Measurements from ENCODE around the gene DTNB. TPM values are rescaled to one million over a fixed set of nuclear protein-coding genes. Genes with fewer than 3 reads are reported as not detected.

The DTNB gene
- total and polyA plus RNA-seq, 10 of the 15 experiments (the other 5 are each of a cell fraction or from before 2014, with no cell fraction given): 4.5 to 30.6 (median 11.9) TPM

- DNase-seq (ENCODE audit: low read depth, low spot score): no peak
- Histone ChIP-seq H3K27me3 (replicated peaks in 1 of 2; ENCODE audit: control insufficient read depth in 2 of 2, insufficient read depth in 2 of 2, low read length in 1 of 2) (no peaks in the 10 kb centered on the region), H3K36me3 (ENCODE audit: control insufficient read depth in 2 of 2, insufficient read depth in 2 of 2, low read length in 1 of 2) (no peaks in the 10 kb centered on the region), H2AFZ (ENCODE audit: control insufficient read depth, low read depth, low read length) (no peak overlapping the region), H3K79me2 (ENCODE audit: control insufficient read depth, insufficient read depth, low read length) (no peaks in the 10 kb centered on the region), H3K4me1 (ENCODE audit: control insufficient read depth, insufficient read depth, low read length) (peaks cover 32% of the 10 kb centered on the region), H3K4me2 (ENCODE audit: control insufficient read depth, insufficient read depth) (no peak overlapping the region), H3K9me3 (replicated peaks; ENCODE audit: control insufficient read depth, insufficient read depth, low read length) (no peaks in the 10 kb centered on the region; the same call in 2 of the 3 replicates), H3K4me3 (no peak overlapping the region), H4K20me1 (ENCODE audit: control insufficient read depth, insufficient read depth) (no peaks in the 10 kb centered on the region), H3K9ac (ENCODE audit: control insufficient read depth, insufficient read depth, low read length) (no peak overlapping the region), H3K27ac (ENCODE audit: control insufficient read depth, insufficient read depth) (no peak overlapping the region)
- BruUV-seq (replicated peaks): no TSS peak
- FAIRE-seq: no peak
- 88% methylated on average over 5 of the region's 5 CpGs for WGBS (ENCODE audit: insufficient coverage, insufficient replicate concordance, low lambda C conversion rate, missing lambda C conversion rate)
- intact Hi-C loops (cut with micrococcal nuclease; ENCODE audit: unreplicated experiment) (no loop called here), in situ Hi-C loops (cut with MboI) (no loop called here)
- TF ChIP-seq, protein P1, sequence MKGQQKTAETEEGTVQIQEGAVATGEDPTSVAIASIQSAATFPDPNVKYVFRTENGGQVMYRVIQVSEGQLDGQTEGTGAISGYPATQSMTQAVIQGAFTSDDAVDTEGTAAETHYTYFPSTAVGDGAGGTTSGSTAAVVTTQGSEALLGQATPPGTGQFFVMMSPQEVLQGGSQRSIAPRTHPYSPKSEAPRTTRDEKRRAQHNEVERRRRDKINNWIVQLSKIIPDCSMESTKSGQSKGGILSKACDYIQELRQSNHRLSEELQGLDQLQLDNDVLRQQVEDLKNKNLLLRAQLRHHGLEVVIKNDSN (IDR thresholded peaks at IDR 0.05; ENCODE audit: borderline replicate concordance, extremely low read length, insufficient read depth, low read depth, low read length): no peak
- ATAC-seq: no peak
- POLR2A ChIA-PET: interaction anchor here (1.2 to 8.6 kb wide), 2 partner anchors 8 to 44 kb away, joined by 4 to 73 read pairs; no protein-coding TSS in a partner anchor
- CTCF ChIA-PET: interaction anchor here (2.7 to 8.5 kb wide), 3 partner anchors 10 to 97 kb away, joined by 26 to 126 read pairs (median 38); no protein-coding TSS in a partner anchor
- SMC1A ChIA-PET (ENCODE audit: uncharacterized antibody, unreplicated experiment): interaction anchor here (1.2 to 13.4 kb wide), 7 partner anchors 10 to 192 kb away, joined by 4 to 92 read pairs (median 23); no protein-coding TSS in a partner anchor
- RAD21 ChIA-PET (ENCODE audit: unreplicated experiment): interaction anchor here (1.3 to 6.8 kb wide), 6 partner anchors 9 to 209 kb away, joined by 3 to 78 read pairs (median 9); no protein-coding TSS in a partner anchor
Measured at GRCh38 chr2:25374827-25375226, 298.6 kb downstream of the DTNB start.

DNA sequence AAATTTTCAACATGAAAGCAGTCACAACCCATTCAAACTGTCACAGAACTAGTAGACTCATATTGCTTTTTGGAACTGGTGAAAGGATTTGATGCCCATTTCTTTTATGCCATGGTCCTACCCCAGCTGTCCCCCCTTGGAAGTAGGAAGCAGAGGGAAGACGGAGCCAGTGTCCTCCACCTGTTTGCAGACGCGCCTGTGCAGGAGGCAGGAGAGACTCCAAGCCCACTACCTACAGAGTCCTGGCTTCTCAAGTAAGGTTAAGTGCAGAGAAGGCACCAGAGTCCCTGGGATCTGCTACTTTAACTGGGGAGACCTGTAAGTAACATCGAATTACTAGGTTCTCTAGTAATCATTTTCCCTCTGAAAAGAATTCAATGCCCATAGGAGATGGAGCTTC, 299.0 kb downstream of the DTNB start:
- H3K4me3 ChIP-seq: no peak overlapping the region
- peaks cover 28% of the 10 kb centered on the region for H3K4me1 ChIP-seq (ENCODE audit: control insufficient read depth, insufficient read depth, low read length)
- no peaks in the 10 kb centered on the region; the same call in 2 of the 3 replicates for H3K9me3 ChIP-seq (replicated peaks; ENCODE audit: control insufficient read depth, insufficient read depth, low read length)
- FAIRE-seq (no peak), ATAC-seq (no peak), DNase-seq (ENCODE audit: low read depth, low spot score) (no peak)
- H3K27ac ChIP-seq (ENCODE audit: control insufficient read depth, insufficient read depth): no peak overlapping the region
- intact Hi-C loops (cut with micrococcal nuclease; ENCODE audit: unreplicated experiment): no loop called here
- ChIA-PET POLR2A (no interaction called here), CTCF (interaction anchor here (8.5 kb wide), 1 partner anchor 10 kb away, joined by 126 read pairs; no protein-coding TSS in a partner anchor), SMC1A (ENCODE audit: uncharacterized antibody, unreplicated experiment) (interaction anchor here (1.2 to 13.4 kb wide), 5 partner anchors 9 to 44 kb away, joined by 4 to 92 read pairs (median 23); no protein-coding TSS in a partner anchor), RAD21 (ENCODE audit: unreplicated experiment) (interaction anchor here (0.5 kb wide), 1 partner anchor 45 kb away, joined by 4 read pairs; no protein-coding TSS in a partner anchor)
- BruUV-seq (replicated peaks): no TSS peak
- H3K27me3 ChIP-seq (replicated peaks in 1 of 2; ENCODE audit: control insufficient read depth in 2 of 2, insufficient read depth in 2 of 2, low read length in 1 of 2): no peaks in the 10 kb centered on the region
- no peak overlapping the region for H3K4me2 ChIP-seq (ENCODE audit: control insufficient read depth, insufficient read depth)
- H3K9ac ChIP-seq (ENCODE audit: control insufficient read depth, insufficient read depth, low read length): no peak overlapping the region
- no peak overlapping the region for H2AFZ ChIP-seq (ENCODE audit: control insufficient read depth, low read depth, low read length)
- H3K36me3 ChIP-seq (ENCODE audit: control insufficient read depth in 2 of 2, insufficient read depth in 2 of 2, low read length in 1 of 2): no peaks in the 10 kb centered on the region
- in situ Hi-C loops (cut with MboI): no loop called here
- H3K79me2 ChIP-seq (ENCODE audit: control insufficient read depth, insufficient read depth, low read length): no peaks in the 10 kb centered on the region
- H4K20me1 ChIP-seq (ENCODE audit: control insufficient read depth, insufficient read depth): no peaks in the 10 kb centered on the region
- 81% methylated on average over 4 of the region's 4 CpGs for WGBS (ENCODE audit: insufficient coverage, insufficient replicate concordance, low lambda C conversion rate, missing lambda C conversion rate)
- TF ChIP-seq SRF (IDR thresholded peaks at IDR 0.05; ENCODE audit: low read depth in 2 of 2, low read length in 2 of 2) (no peak), ZZZ3 (IDR thresholded peaks at IDR 0.05; ENCODE audit: control insufficient read depth, insufficient read length, low read depth) (no peak), IKZF2 (IDR thresholded peaks at IDR 0.05) (no peak), RBBP5 (conservative IDR thresholded peaks at IDR 0.05) (no peak), NFXL1 (IDR thresholded peaks at IDR 0.05; ENCODE audit: borderline replicate concordance) (no peak)
- TF ChIP-seq, protein P2, sequence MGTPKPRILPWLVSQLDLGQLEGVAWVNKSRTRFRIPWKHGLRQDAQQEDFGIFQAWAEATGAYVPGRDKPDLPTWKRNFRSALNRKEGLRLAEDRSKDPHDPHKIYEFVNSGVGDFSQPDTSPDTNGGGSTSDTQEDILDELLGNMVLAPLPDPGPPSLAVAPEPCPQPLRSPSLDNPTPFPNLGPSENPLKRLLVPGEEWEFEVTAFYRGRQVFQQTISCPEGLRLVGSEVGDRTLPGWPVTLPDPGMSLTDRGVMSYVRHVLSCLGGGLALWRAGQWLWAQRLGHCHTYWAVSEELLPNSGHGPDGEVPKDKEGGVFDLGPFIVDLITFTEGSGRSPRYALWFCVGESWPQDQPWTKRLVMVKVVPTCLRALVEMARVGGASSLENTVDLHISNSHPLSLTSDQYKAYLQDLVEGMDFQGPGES (IDR thresholded peaks at IDR 0.05): no peak
- TF ChIP-seq, protein P3, sequence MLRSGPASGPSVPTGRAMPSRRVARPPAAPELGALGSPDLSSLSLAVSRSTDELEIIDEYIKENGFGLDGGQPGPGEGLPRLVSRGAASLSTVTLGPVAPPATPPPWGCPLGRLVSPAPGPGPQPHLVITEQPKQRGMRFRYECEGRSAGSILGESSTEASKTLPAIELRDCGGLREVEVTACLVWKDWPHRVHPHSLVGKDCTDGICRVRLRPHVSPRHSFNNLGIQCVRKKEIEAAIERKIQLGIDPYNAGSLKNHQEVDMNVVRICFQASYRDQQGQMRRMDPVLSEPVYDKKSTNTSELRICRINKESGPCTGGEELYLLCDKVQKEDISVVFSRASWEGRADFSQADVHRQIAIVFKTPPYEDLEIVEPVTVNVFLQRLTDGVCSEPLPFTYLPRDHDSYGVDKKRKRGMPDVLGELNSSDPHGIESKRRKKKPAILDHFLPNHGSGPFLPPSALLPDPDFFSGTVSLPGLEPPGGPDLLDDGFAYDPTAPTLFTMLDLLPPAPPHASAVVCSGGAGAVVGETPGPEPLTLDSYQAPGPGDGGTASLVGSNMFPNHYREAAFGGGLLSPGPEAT (IDR thresholded peaks at IDR 0.05; ENCODE audit: low read depth): no peak

Data from GM12878 (cell line).